HepG2 (cell line): ENCODE results near the gene MPG. TPM values are rescaled to one million over a fixed set of nuclear protein-coding genes. Genes with fewer than 3 reads are reported as not detected.

Experiments used
- ETS1 ChIP-seq: sonication (generic); formaldehyde crosslinking; IDR thresholded peaks from 2 replicates; pipeline ENCODE4 v1.4.0; 2020; ENCODE audit warnings: missing genetic modification reagents
- HNRNPK ChIP-seq: fragments of 200-400 bp; formaldehyde crosslinking; IDR thresholded peaks from 2 replicates; pipeline ENCODE4 v1.6.1; 2018; ENCODE audit warnings: low read length, low read depth, moderate library complexity, mild to moderate bottlenecking; ENCODE audit not compliant: poor library complexity, severe bottlenecking
- MATR3 ChIP-seq: sonication (generic); formaldehyde crosslinking; IDR thresholded peaks from 2 replicates; pipeline ENCODE4 v1.4.0; 2020; ENCODE audit warnings: missing genetic modification reagents
- PAWR ChIP-seq: sonication (generic); formaldehyde crosslinking; IDR thresholded peaks from 2 replicates; pipeline ENCODE4 v1.4.0; 2020; ENCODE audit warnings: missing genetic modification reagents, mild to moderate bottlenecking, borderline replicate concordance
- RXRA ChIP-seq: sonication (generic); formaldehyde crosslinking; IDR thresholded peaks from 2 replicates; pipeline ENCODE4 v1.5.1; 2020; ENCODE audit warnings: missing genetic modification reagents
- RXRB ChIP-seq: IDR thresholded peaks from 2 replicates; pipeline ENCODE4 v1.6.1; 2016; ENCODE audit warnings: borderline replicate concordance, missing genetic modification reagents, missing compliant biosample characterization
- SRSF1 ChIP-seq: fragments of 200-400 bp; formaldehyde crosslinking; optimal IDR thresholded peaks from 2 replicates; pipeline ENCODE3; 2017; ENCODE audit warnings: mild to moderate bottlenecking, low read depth, low read length, moderate library complexity
- ZBTB7A ChIP-seq: sonication (generic); formaldehyde crosslinking; IDR thresholded peaks from 2 replicates; pipeline ENCODE4 v1.8.0; 2022; ENCODE audit warnings: mild to moderate bottlenecking, missing genetic modification reagents
- ZNF10 ChIP-seq: sonication (generic); formaldehyde crosslinking; IDR thresholded peaks from 2 replicates; pipeline ENCODE4 v1.4.0; 2020; ENCODE audit warnings: mild to moderate bottlenecking, low read depth, missing genetic modification reagents, borderline replicate concordance
- ZNF337 ChIP-seq: sonication (generic); formaldehyde crosslinking; IDR thresholded peaks from 2 replicates; pipeline ENCODE4 v1.5.1; 2020; ENCODE audit warnings: missing genetic modification reagents, low read depth, mild to moderate bottlenecking, borderline replicate concordance
- ZNF619 ChIP-seq: sonication (generic); formaldehyde crosslinking; IDR thresholded peaks from 2 replicates; pipeline ENCODE4 v1.4.0; 2020; ENCODE audit warnings: mild to moderate bottlenecking, missing genetic modification reagents
- ZNF713 ChIP-seq: sonication (generic); formaldehyde crosslinking; IDR thresholded peaks from 2 replicates; pipeline ENCODE4 v1.4.0; 2020; ENCODE audit warnings: mild to moderate bottlenecking, missing genetic modification reagents
- ZNF879 ChIP-seq: sonication (generic); formaldehyde crosslinking; IDR thresholded peaks from 2 replicates; pipeline ENCODE4 v1.8.1; 2023; ENCODE audit warnings: missing genetic modification reagents
- ZSCAN5A ChIP-seq: sonication (generic); formaldehyde crosslinking; IDR thresholded peaks from 2 replicates; pipeline ENCODE4 v1.8.0; 2022; ENCODE audit warnings: mild to moderate bottlenecking, missing genetic modification reagents, borderline replicate concordance
- polyA plus RNA-seq, 8 experiments: library from polyadenylated mRNA; depleted of rRNA in 3 of 8; stranded (reverse) in 7 of 8; unstranded in 1 of 8; fragments of >200 nt; fragmentation: Illumina TruSeq in 4 of 8; extraction: Trizol in 4 of 8; gene quantifications; 2 replicates each; pipeline versions ENCODE4 v1.2.1 to v1.2.3, GENCODE V29; 2011 to 2016; ENCODE audit warnings: low read depth in 4 of 8, missing spikeins in 1 of 8, mixed read lengths in 1 of 8; ENCODE audit not compliant: insufficient read depth in 1 of 8
- total RNA-seq, 5 experiments: library from RNA; depleted of rRNA; stranded (reverse); fragments of >200 nt; fragmentation: Illumina TruSeq; extraction: Trizol; gene quantifications; 2 replicates each; pipeline ENCODE4 v1.2.3, GENCODE V29; 2016; ENCODE audit warnings: low read depth in 1 of 5
- TF ChIP-seq, protein P1 (sequence below): sonication (generic); formaldehyde crosslinking; IDR thresholded peaks from 2 replicates; pipeline ENCODE4 v1.5.0; 2020; ENCODE audit warnings: mild to moderate bottlenecking, missing genetic modification reagents, moderate library complexity
- TF ChIP-seq, protein P2 (sequence below), 2 experiments: sonication (generic) in 1 of 2; formaldehyde crosslinking in 1 of 2; IDR thresholded peaks; 2 replicates each; pipeline versions ENCODE4 v1.4.0 to v1.6.1; 2018 to 2020; ENCODE audit warnings: missing genetic modification reagents in 2 of 2, borderline replicate concordance in 1 of 2, low read depth in 1 of 2, mild to moderate bottlenecking in 1 of 2, missing biosample characterization in 1 of 2
- TF ChIP-seq, protein P3 (sequence below): sonication (generic); formaldehyde crosslinking; IDR thresholded peaks from 2 replicates; pipeline ENCODE4 v1.5.0; 2020; ENCODE audit warnings: missing genetic modification reagents
- TF ChIP-seq, protein P4 (sequence below): IDR thresholded peaks from 2 replicates; pipeline ENCODE4 v1.6.1; 2016; ENCODE audit warnings: missing compliant biosample characterization, missing genetic modification reagents, borderline replicate concordance

MPG gene
- total and polyA plus RNA-seq, 2 of the 13 experiments (the other 11 are each of a cell fraction or from before 2014, with no cell fraction given): 59.1 to 62.5 TPM

- TF ChIP-seq MATR3: no peak
- TF ChIP-seq ZNF879 (CRISPR knock-in tag): 0 out of 2 replicates have a peak, but pooled peaks have one; percentile 31
- TF ChIP-seq RXRA (CRISPR knock-in tag): peak; percentile 31; the same call in 1 of the 2 replicates
- TF ChIP-seq ETS1 (CRISPR knock-in tag): no peak
- TF ChIP-seq, protein P1, sequence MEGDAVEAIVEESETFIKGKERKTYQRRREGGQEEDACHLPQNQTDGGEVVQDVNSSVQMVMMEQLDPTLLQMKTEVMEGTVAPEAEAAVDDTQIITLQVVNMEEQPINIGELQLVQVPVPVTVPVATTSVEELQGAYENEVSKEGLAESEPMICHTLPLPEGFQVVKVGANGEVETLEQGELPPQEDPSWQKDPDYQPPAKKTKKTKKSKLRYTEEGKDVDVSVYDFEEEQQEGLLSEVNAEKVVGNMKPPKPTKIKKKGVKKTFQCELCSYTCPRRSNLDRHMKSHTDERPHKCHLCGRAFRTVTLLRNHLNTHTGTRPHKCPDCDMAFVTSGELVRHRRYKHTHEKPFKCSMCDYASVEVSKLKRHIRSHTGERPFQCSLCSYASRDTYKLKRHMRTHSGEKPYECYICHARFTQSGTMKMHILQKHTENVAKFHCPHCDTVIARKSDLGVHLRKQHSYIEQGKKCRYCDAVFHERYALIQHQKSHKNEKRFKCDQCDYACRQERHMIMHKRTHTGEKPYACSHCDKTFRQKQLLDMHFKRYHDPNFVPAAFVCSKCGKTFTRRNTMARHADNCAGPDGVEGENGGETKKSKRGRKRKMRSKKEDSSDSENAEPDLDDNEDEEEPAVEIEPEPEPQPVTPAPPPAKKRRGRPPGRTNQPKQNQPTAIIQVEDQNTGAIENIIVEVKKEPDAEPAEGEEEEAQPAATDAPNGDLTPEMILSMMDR (CRISPR knock-in tag): no peak
- 0 out of 2 replicates have a peak, but pooled peaks have one; percentile 19 for TF ChIP-seq ZSCAN5A (CRISPR knock-in tag)
- TF ChIP-seq, protein P2, sequence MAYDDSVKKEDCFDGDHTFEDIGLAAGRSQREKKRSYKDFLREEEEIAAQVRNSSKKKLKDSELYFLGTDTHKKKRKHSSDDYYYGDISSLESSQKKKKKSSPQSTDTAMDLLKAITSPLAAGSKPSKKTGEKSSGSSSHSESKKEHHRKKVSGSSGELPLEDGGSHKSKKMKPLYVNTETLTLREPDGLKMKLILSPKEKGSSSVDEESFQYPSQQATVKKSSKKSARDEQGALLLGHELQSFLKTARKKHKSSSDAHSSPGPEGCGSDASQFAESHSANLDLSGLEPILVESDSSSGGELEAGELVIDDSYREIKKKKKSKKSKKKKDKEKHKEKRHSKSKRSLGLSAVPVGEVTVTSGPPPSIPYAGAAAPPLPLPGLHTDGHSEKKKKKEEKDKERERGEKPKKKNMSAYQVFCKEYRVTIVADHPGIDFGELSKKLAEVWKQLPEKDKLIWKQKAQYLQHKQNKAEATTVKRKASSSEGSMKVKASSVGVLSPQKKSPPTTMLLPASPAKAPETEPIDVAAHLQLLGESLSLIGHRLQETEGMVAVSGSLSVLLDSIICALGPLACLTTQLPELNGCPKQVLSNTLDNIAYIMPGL (CRISPR knock-in tag; IDR thresholded peaks at IDR 0.05; ENCODE audit: borderline replicate concordance in 1 of 2, low read depth in 1 of 2): peak in 1 of 2 experiments; percentile 37; a peak in 1 of 4 replicates
- 0 out of 2 replicates have a peak, but pooled peaks have one; percentile 29 for TF ChIP-seq ZNF337
- TF ChIP-seq ZNF10 (CRISPR knock-in tag): no peak
- TF ChIP-seq PAWR (CRISPR knock-in tag): no peak
- TF ChIP-seq ZNF619: no peak
- TF ChIP-seq SRSF1: no peak
- peak; percentile 10 for TF ChIP-seq HNRNPK
- no peak for TF ChIP-seq ZNF713 (CRISPR knock-in tag)
- TF ChIP-seq, protein P3, sequence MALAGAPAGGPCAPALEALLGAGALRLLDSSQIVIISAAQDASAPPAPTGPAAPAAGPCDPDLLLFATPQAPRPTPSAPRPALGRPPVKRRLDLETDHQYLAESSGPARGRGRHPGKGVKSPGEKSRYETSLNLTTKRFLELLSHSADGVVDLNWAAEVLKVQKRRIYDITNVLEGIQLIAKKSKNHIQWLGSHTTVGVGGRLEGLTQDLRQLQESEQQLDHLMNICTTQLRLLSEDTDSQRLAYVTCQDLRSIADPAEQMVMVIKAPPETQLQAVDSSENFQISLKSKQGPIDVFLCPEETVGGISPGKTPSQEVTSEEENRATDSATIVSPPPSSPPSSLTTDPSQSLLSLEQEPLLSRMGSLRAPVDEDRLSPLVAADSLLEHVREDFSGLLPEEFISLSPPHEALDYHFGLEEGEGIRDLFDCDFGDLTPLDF: no peak
- TF ChIP-seq RXRB (CRISPR knock-in tag): 0 out of 2 replicates have a peak, but pooled peaks have one; percentile 0
- TF ChIP-seq, protein P4, sequence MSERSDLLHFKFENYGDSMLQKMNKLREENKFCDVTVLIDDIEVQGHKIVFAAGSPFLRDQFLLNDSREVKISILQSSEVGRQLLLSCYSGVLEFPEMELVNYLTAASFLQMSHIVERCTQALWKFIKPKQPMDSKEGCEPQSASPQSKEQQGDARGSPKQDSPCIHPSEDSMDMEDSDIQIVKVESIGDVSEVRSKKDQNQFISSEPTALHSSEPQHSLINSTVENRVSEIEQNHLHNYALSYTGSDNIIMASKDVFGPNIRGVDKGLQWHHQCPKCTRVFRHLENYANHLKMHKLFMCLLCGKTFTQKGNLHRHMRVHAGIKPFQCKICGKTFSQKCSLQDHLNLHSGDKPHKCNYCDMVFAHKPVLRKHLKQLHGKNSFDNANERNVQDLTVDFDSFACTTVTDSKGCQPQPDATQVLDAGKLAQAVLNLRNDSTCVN (CRISPR knock-in tag): no peak
- peak; percentile 68 for TF ChIP-seq ZBTB7A (CRISPR knock-in tag)
These were observed 685 bp upstream of the MPG start (continued) for GRCh38 chr16:77273-77806.
